AG04450 (cell line): Measurements from ENCODE around the gene RGS12. TPM values are rescaled to one million over a fixed set of nuclear protein-coding genes. Genes with fewer than 3 reads are reported as not detected.

Experiments used
- CTCF ChIA-PET: fragments of 300-600, 350-600 bp; formaldehyde crosslinking; extraction: SDS; loops from one replicate; lab custom pipeline; 2022; ENCODE audit warnings: antibody characterized with exemption, inconsistent platforms; lab: Charles Lee
- POLR2A ChIA-PET: fragments of 350-600 bp; formaldehyde crosslinking; extraction: SDS; loops from one replicate; lab custom pipeline; 2021; ENCODE audit warnings: antibody characterized with exemption, inconsistent platforms; lab: Yijun Ruan, JAX
- DNase-seq: peaks from one replicate; pipeline ENCODE4 v3.0.0-alpha.2; 2011; ENCODE audit warnings: low read depth, low spot score
- H3K27ac ChIP-seq: one replicate; pipeline ENCODE4 v1.5.1; 2012; ENCODE audit warnings: low read depth, low read length, control low read depth
- H3K27me3 ChIP-seq: one replicate; pipeline ENCODE4 v1.6.0; 2012; ENCODE audit warnings: low read length; ENCODE audit not compliant: control insufficient read depth, insufficient read depth
- H3K4me3 ChIP-seq: 2 replicates; pipeline ENCODE4 v1.5.1; 2011; ENCODE audit warnings: mild to moderate bottlenecking, low read depth, low read length, control low read depth
- H3K9me3 ChIP-seq: 2 replicates; pipeline ENCODE4 v1.5.1; 2012; ENCODE audit warnings: low read length; ENCODE audit not compliant: control insufficient read depth, insufficient read depth
- polyA plus RNA-seq: library from polyadenylated mRNA; depleted of rRNA; stranded (reverse); fragments of >200 nt; gene quantifications from 2 replicates; pipeline ENCODE4 v1.2.3, GENCODE V29; 2011
- TF ChIP-seq, protein P1 (sequence below): IDR thresholded peaks from 2 replicates; pipeline ENCODE4 v1.5.1; 2011; ENCODE audit warnings: low read depth, low read length, control low read depth, inconsistent platforms

Gene RGS12
- polyA plus RNA-seq, 1 experiment: 12.5 TPM

- CTCF ChIA-PET: interaction anchor here (0.8 kb wide), 1 partner anchor 148 kb away, joined by 3 read pairs; no protein-coding TSS in a partner anchor
- TF ChIP-seq, protein P1, sequence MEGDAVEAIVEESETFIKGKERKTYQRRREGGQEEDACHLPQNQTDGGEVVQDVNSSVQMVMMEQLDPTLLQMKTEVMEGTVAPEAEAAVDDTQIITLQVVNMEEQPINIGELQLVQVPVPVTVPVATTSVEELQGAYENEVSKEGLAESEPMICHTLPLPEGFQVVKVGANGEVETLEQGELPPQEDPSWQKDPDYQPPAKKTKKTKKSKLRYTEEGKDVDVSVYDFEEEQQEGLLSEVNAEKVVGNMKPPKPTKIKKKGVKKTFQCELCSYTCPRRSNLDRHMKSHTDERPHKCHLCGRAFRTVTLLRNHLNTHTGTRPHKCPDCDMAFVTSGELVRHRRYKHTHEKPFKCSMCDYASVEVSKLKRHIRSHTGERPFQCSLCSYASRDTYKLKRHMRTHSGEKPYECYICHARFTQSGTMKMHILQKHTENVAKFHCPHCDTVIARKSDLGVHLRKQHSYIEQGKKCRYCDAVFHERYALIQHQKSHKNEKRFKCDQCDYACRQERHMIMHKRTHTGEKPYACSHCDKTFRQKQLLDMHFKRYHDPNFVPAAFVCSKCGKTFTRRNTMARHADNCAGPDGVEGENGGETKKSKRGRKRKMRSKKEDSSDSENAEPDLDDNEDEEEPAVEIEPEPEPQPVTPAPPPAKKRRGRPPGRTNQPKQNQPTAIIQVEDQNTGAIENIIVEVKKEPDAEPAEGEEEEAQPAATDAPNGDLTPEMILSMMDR: no peak
- H3K27ac ChIP-seq: no peak overlapping the region
Observed at GRCh38 chr4:3254302-3255131, 38.3 kb upstream of the RGS12 start.

GRCh38 chr4:3255611-3256186 is 37.1 kb upstream of the RGS12 start:
- ChIA-PET CTCF (no interaction called here), POLR2A (no interaction called here)
- H3K27me3 ChIP-seq: no peaks in the 10 kb centered on the region
- no peaks in the 10 kb centered on the region; the same call in 1 of the 2 replicates for H3K9me3 ChIP-seq
- H3K4me3 ChIP-seq: no peak overlapping the region
- DNase-seq: no peak
- no peak overlapping the region for H3K27ac ChIP-seq
- TF ChIP-seq, protein P1: no peak

More at GRCh38 chr4:3254302-3255131, 38.3 kb upstream of the RGS12 start:
- Histone ChIP-seq H3K4me3 (no peak overlapping the region), H3K27me3 (no peaks in the 10 kb centered on the region), H3K9me3 (no peaks in the 10 kb centered on the region; the same call in 1 of the 2 replicates)
- DNase-seq: no peak
- POLR2A ChIA-PET: no interaction called here

- no peaks in the 10 kb centered on the region for H3K27me3 ChIP-seq
- H3K9me3 ChIP-seq: no peaks in the 10 kb centered on the region; the same call in 1 of the 2 replicates
- ChIA-PET CTCF (no interaction called here), POLR2A (no interaction called here)
- no peak for DNase-seq
- no peak overlapping the region for H3K27ac ChIP-seq
- TF ChIP-seq, protein P1: no peak
- no peak overlapping the region for H3K4me3 ChIP-seq
Observed at GRCh38 chr4:3256230-3257102, 36.4 kb upstream of the RGS12 start.

DNA sequence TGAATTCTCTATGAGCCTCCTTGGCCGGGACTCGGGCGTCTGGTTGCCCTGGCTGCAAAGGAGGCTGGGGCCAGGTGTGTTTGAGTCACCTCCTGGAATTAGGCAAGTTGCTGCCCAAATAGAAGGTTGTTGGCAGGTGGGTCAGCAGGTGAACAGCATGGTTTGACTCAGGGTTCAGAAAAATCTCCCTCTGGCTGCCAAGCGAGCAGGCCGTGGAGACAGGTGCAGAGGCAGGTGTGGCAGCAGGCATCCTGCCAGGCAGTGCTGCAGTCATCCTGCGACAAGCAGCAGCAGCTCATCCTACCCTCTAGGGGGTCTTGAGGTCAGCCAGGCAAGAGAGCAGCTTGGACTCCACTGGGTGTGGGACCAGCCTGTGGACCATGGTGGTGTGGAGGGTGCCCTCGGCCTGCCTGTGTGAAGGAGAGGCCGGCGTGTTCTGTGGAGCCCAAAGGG is 35.7 kb upstream of the RGS12 start:
- Histone ChIP-seq H3K27me3 (peaks cover 1% of the 10 kb centered on the region), H3K9me3 (no peaks in the 10 kb centered on the region; the same call in 1 of the 2 replicates), H3K27ac (no peak overlapping the region), H3K4me3 (no peak overlapping the region)
- TF ChIP-seq, protein P1: no peak
- DNase-seq: no peak
- POLR2A ChIA-PET: no interaction called here
- CTCF ChIA-PET: no interaction called here
